SK-N-MC (cell line): ENCODE results near the gene C1R.

Source experiments
- EZH2 ChIP-seq: fragments of 200-600 bp; sonication (generic); IDR thresholded peaks from one replicate; pipeline ENCODE4 v1.6.1; 2017; ENCODE audit warnings: antibody characterized with exemption
- POLR2AphosphoS5 ChIP-seq: IDR thresholded peaks from 2 replicates; pipeline ENCODE4 v1.6.1; 2012; ENCODE audit warnings: mild to moderate bottlenecking, low read depth, low read length, borderline replicate concordance

DNA sequence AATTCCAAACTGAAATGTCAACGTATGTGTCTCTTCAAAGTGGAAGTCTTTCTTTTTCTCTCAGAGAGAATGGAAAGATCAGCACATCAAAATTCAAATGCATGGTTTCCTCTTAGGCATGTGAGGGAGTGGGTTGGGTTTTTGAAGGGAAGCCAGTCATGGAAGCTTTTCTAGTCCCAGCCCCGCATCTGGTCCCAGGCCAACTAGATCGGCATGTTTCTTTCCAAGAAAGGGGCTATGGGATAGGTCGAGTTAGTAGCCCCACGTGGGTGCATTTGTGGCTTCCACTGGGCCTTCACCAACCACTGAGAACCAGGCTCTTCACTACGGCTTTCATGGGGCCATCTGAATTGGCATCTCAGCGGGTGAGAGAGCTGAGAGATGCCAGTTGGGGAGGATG lies 25.1 kb downstream of the C1R start:
- TF ChIP-seq POLR2AphosphoS5 (no peak), EZH2 (no peak)
